ENCODE results near the gene CFAP58. TPM values are rescaled to one million over a fixed set of nuclear protein-coding genes. Genes with fewer than 3 reads are reported as not detected.

The CFAP58 gene
- total RNA-seq, 2 donors from 2014 or later, result 0.05 to 1.9 TPM

DNA sequence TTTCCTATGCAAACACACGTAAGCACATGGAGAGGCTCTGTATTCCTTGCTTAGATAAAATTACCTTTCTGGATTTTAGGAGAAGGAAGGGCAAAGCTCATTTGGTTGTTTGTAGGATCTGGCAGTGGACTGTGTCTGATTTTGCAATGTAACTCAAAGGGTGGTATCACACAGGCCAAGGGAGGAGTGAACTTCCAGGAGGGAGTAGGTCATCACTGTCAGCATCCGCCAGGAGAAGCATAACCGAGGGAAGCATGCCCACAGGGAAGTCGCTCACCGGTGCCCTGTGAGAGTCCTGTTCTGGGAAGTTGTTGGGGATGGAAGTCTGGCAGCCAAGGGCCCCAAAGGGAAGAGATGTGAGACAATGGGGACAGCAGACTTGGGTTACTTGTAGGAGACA is 74.4 kb downstream of the CFAP58 start:
- WGBS, result 84% methylated on average over 5 of the region's 5 CpGs
- no peaks in the 10 kb centered on the region for H3K9me3 ChIP-seq
- no peak overlapping the region for H3K27ac ChIP-seq
- TF ChIP-seq POLR2AphosphoS5 (IDR thresholded peaks at IDR 0.05) (no peak), POLR2A (IDR thresholded peaks at IDR 0.05) (no peak)
- TF ChIP-seq, protein P1, sequence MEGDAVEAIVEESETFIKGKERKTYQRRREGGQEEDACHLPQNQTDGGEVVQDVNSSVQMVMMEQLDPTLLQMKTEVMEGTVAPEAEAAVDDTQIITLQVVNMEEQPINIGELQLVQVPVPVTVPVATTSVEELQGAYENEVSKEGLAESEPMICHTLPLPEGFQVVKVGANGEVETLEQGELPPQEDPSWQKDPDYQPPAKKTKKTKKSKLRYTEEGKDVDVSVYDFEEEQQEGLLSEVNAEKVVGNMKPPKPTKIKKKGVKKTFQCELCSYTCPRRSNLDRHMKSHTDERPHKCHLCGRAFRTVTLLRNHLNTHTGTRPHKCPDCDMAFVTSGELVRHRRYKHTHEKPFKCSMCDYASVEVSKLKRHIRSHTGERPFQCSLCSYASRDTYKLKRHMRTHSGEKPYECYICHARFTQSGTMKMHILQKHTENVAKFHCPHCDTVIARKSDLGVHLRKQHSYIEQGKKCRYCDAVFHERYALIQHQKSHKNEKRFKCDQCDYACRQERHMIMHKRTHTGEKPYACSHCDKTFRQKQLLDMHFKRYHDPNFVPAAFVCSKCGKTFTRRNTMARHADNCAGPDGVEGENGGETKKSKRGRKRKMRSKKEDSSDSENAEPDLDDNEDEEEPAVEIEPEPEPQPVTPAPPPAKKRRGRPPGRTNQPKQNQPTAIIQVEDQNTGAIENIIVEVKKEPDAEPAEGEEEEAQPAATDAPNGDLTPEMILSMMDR (IDR thresholded peaks at IDR 0.05), result no peak
- intact Hi-C loops (cut with DNase I), result no loop called here
- H3K27me3 ChIP-seq (replicated peaks; ENCODE audit: insufficient read depth), result no peaks in the 10 kb centered on the region
- DNase-seq (ENCODE audit: low spot score), result no peak
- H3K4me1 ChIP-seq (replicated peaks), result no peaks in the 10 kb centered on the region
- H3K36me3 ChIP-seq, result no peaks in the 10 kb centered on the region
- no peak overlapping the region for H3K4me3 ChIP-seq

GRCh38 chr10:104429846-104430245 is 76.2 kb downstream of the CFAP58 start:
- no peaks in the 10 kb centered on the region for H3K27me3 ChIP-seq (replicated peaks; ENCODE audit: insufficient read depth)
- TF ChIP-seq, protein P1 (IDR thresholded peaks at IDR 0.05), result no peak
- TF ChIP-seq POLR2A (IDR thresholded peaks at IDR 0.05) (no peak), POLR2AphosphoS5 (IDR thresholded peaks at IDR 0.05) (no peak)
- H3K4me1 ChIP-seq (replicated peaks), result no peaks in the 10 kb centered on the region
- intact Hi-C loops (cut with DNase I), result no loop called here
- 40% methylated on average over 3 of the region's 3 CpGs for WGBS
- no peak overlapping the region for H3K27ac ChIP-seq
- H3K9me3 ChIP-seq, result no peaks in the 10 kb centered on the region
- H3K36me3 ChIP-seq, result no peaks in the 10 kb centered on the region
- H3K4me3 ChIP-seq, result no peak overlapping the region
- no peak for DNase-seq (ENCODE audit: low spot score)

DNA sequence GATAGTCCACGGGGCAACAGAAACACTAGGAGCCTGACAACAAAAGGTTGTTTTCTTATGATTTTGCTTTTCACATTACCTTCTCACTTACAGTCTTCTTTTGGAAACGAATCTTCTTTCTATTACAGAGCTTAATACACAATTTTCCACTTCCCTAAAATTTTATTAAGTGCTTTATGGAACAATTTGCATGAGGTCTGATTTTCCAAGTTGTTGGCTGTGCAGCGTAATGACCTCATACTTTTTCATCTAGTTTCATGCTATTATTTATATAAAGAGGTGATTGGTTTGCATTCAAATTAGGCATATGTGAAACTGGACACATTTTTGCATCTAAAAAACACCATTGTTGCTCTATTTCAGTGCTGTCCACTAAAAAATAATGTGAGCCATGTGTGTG is 76.7 kb downstream of the CFAP58 start:
- no peaks in the 10 kb centered on the region for H3K9me3 ChIP-seq
- TF ChIP-seq POLR2A (IDR thresholded peaks at IDR 0.05), result no peak
- TF ChIP-seq, protein P1 (IDR thresholded peaks at IDR 0.05), result no peak
- TF ChIP-seq POLR2AphosphoS5 (IDR thresholded peaks at IDR 0.05), result no peak
- intact Hi-C loops (cut with DNase I), result no loop called here
- H3K4me3 ChIP-seq, result no peak overlapping the region
- DNase-seq (ENCODE audit: low spot score), result no peak
- 65% methylated on average over 3 of the region's 3 CpGs for WGBS
- no peaks in the 10 kb centered on the region for H3K4me1 ChIP-seq (replicated peaks)
- no peaks in the 10 kb centered on the region for H3K36me3 ChIP-seq
- H3K27ac ChIP-seq, result no peak overlapping the region
- H3K27me3 ChIP-seq (replicated peaks; ENCODE audit: insufficient read depth), result no peaks in the 10 kb centered on the region

DNA sequence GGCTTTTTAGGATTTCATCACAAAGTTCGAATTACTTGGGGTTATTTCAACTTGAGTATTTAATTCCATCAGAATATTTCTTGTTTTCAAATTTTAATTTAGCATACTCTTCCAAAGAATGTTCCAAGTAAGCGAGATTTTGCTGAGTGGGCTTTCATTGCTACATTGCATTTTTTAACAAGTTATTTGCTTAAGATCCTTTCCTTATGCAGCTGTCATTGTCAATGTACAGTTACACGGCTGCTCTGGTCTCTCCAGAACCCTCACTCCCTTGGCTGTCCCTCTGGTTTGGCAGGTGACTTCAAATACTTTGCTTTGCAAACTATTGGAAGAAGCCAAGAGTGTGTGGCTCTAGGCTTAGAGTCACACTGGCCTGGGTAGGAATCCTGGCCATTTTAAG is 80.0 kb downstream of the CFAP58 start:
- TF ChIP-seq POLR2AphosphoS5 (IDR thresholded peaks at IDR 0.05) (no peak), POLR2A (IDR thresholded peaks at IDR 0.05) (no peak)
- TF ChIP-seq, protein P1 (IDR thresholded peaks at IDR 0.05), result no peak
- no peaks in the 10 kb centered on the region for H3K9me3 ChIP-seq
- no peak overlapping the region for H3K27ac ChIP-seq
- DNase-seq (ENCODE audit: low spot score), result no peak
- H3K36me3 ChIP-seq, result no peaks in the 10 kb centered on the region
- H3K4me3 ChIP-seq, result no peak overlapping the region
- intact Hi-C loops (cut with DNase I), result no loop called here
- WGBS, result 59% methylated on average over 3 of the region's 3 CpGs
- H3K27me3 ChIP-seq (replicated peaks; ENCODE audit: insufficient read depth), result no peaks in the 10 kb centered on the region
- H3K4me1 ChIP-seq (replicated peaks), result no peaks in the 10 kb centered on the region

DNA sequence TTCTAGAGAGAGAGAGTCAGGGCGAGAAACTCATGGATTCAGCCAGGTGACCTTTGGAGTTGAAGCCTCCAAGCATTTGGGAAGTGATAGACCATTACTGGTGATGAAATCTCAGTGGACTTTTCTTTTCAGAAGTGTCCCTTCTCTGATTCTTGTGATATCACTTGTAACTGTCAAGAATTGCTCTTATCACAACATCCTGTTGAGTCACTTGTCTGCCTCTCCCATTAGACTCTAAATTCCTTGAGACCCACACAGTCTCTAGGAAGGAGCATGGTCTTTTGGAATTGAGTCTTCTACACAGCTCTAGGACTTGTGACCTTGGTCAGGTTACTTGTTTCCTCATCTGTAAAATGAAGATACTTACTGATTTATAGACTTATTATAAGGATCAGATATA is 81.0 kb downstream of the CFAP58 start:
- intact Hi-C loops (cut with DNase I), result no loop called here
- H3K4me1 ChIP-seq (replicated peaks), result no peaks in the 10 kb centered on the region
- WGBS, result 73% methylated on average over 1 of the region's 1 CpG
- TF ChIP-seq POLR2A (IDR thresholded peaks at IDR 0.05) (no peak), POLR2AphosphoS5 (IDR thresholded peaks at IDR 0.05) (no peak)
- TF ChIP-seq, protein P1 (IDR thresholded peaks at IDR 0.05), result no peak
- no peaks in the 10 kb centered on the region for H3K27me3 ChIP-seq (replicated peaks; ENCODE audit: insufficient read depth)
- no peak for DNase-seq (ENCODE audit: low spot score)
- no peak overlapping the region for H3K4me3 ChIP-seq
- no peaks in the 10 kb centered on the region for H3K36me3 ChIP-seq
- no peak overlapping the region for H3K27ac ChIP-seq
- H3K9me3 ChIP-seq, result no peaks in the 10 kb centered on the region

Data from prostate gland (tissue), 2 donors.